HepG2 (cell line): ENCODE results near the gene RTEL1. TPM values are rescaled to one million over a fixed set of nuclear protein-coding genes. Genes with fewer than 3 reads are reported as not detected.

Experiments used
- ATAC-seq: fragments of 200-7000 bp; cut with Tn5 transposase; 3 replicates; pipeline ENCODE4 v1.9.1; 2020; ENCODE audit warnings: mild to moderate bottlenecking, moderate library complexity
- BruUV-seq: library from RNA; stranded (reverse); fragments of 400-500 nt; replicated peaks from 2 replicates; lab custom pipeline; 2021; lab: Mats Ljungman, UMichigan
- CTCF ChIA-PET: fragments of 300-600 bp; formaldehyde crosslinking; extraction: SDS; loops from one replicate; lab custom pipeline; 2021; ENCODE audit warnings: low total read pairs, inconsistent platforms, low intra/inter-chr PET ratio; lab: Yijun Ruan, JAX
- POLR2A ChIA-PET: fragments of 350-600 bp; sonication (Branson Sonifier 250); formaldehyde crosslinking; loops from one replicate; lab custom pipeline; 2020; ENCODE audit warnings: antibody characterized with exemption, inconsistent platforms; lab: Yijun Ruan, JAX
- DNase-seq: peaks from one replicate; pipeline ENCODE4 v3.0.0-alpha.2; 2015; ENCODE audit warnings: low spot score
- FAIRE-seq: peaks from 3 replicates; lab custom pipeline; 2011; peaks lifted over from hg19 to GRCh38; lab: Jason Lieb, UNC
- H2AFZ ChIP-seq: one replicate; pipeline ENCODE4 v1.6.1; 2011; ENCODE audit warnings: low read length, inconsistent platforms
- H3K27ac ChIP-seq: fragments of 300-600 bp; 3 replicates; pipeline ENCODE4 v1.8.0; 2011; ENCODE audit warnings: mixed run types, mild to moderate bottlenecking, mixed read lengths, low read length, inconsistent platforms; ENCODE audit not compliant: insufficient read depth; ENCODE audit errors: extremely low read length
- H3K27me3 ChIP-seq, 2 experiments: fragments of 200-600 bp in 1 of 2; 2 replicates in 1 of 2; 3 replicates in 1 of 2; pipeline versions ENCODE4 v1.6.0 to v1.8.0; 2011; ENCODE audit warnings: low read length in 2 of 2, mild to moderate bottlenecking in 2 of 2, moderate library complexity in 2 of 2, inconsistent platforms in 1 of 2; ENCODE audit not compliant: insufficient read depth in 2 of 2, control insufficient read depth in 1 of 2
- H3K36me3 ChIP-seq, 2 experiments: fragments of 200-600 bp in 1 of 2; replicated peaks in 1 of 2; 2 replicates in 1 of 2; 3 replicates in 1 of 2; pipeline versions ENCODE4 v1.5.1 to v1.8.0; 2011; ENCODE audit warnings: low read length in 2 of 2, inconsistent platforms in 1 of 2; ENCODE audit not compliant: insufficient read depth in 2 of 2, control insufficient read depth in 1 of 2
- H3K4me1 ChIP-seq: 2 replicates; pipeline ENCODE4 v1.5.1; 2012; ENCODE audit warnings: low read length, inconsistent platforms; ENCODE audit not compliant: insufficient read depth
- H3K4me2 ChIP-seq: 2 replicates; pipeline ENCODE4 v1.6.0; 2011; ENCODE audit warnings: low read depth, low read length, inconsistent platforms
- H3K4me3 ChIP-seq, 3 experiments: fragments of 200-600 bp in 1 of 3; sonication (generic), shearing (Covaris generic) in 1 of 3; replicated peaks in 1 of 3; 2 replicates each; pipeline ENCODE4 v1.5.1; 2011 to 2016; ENCODE audit warnings: low read length in 3 of 3, inconsistent platforms in 2 of 3, low read depth in 2 of 3, mild to moderate bottlenecking in 2 of 3, control low read depth in 1 of 3, mixed read lengths in 1 of 3; ENCODE audit not compliant: insufficient read depth in 1 of 3
- H3K79me2 ChIP-seq: one replicate; pipeline ENCODE4 v1.6.1; 2011; ENCODE audit warnings: low read length, inconsistent platforms; ENCODE audit not compliant: insufficient read depth
- H3K9ac ChIP-seq: 2 replicates; pipeline ENCODE4 v1.6.0; 2011; ENCODE audit warnings: mild to moderate bottlenecking, low read depth, low read length, inconsistent platforms; ENCODE audit not compliant: insufficient read depth
- H3K9me3 ChIP-seq: 2 replicates; pipeline ENCODE4 v1.5.1; 2012; ENCODE audit warnings: mild to moderate bottlenecking, low read length
- H4K20me1 ChIP-seq: 2 replicates; pipeline ENCODE4 v1.6.0; 2011; ENCODE audit warnings: inconsistent platforms, mild to moderate bottlenecking, low read length, moderate library complexity; ENCODE audit not compliant: insufficient read depth
- AGO2 ChIP-seq: fragments of 200-400 bp; formaldehyde crosslinking; optimal IDR thresholded peaks from 2 replicates; pipeline ENCODE3; 2017; ENCODE audit warnings: mild to moderate bottlenecking, low read depth, low read length, moderate library complexity
- ATF2 ChIP-seq: sonication (generic); formaldehyde crosslinking; IDR thresholded peaks from 2 replicates; pipeline ENCODE4 v1.4.0; 2020; ENCODE audit warnings: missing genetic modification reagents
- DPF2 ChIP-seq: sonication (generic); formaldehyde crosslinking; IDR thresholded peaks from 2 replicates; pipeline ENCODE4 v1.4.0; 2020; ENCODE audit warnings: mild to moderate bottlenecking, low read depth, missing genetic modification reagents, borderline replicate concordance
- FOXA1 ChIP-seq, 2 experiments: fragments of 450-650 bp in 1 of 2; sonication (generic) in 1 of 2; formaldehyde crosslinking in 1 of 2; IDR thresholded peaks; 2 replicates each; pipeline versions ENCODE4 v1.4.0 to v1.6.1; 2016 to 2020; ENCODE audit warnings: missing genetic modification reagents in 1 of 2
- HMG20A ChIP-seq: IDR thresholded peaks from 2 replicates; pipeline ENCODE4 v1.6.1; 2016; ENCODE audit warnings: borderline replicate concordance
- HMG20B ChIP-seq: conservative IDR thresholded peaks from 2 replicates; pipeline ENCODE4 v1.6.1; 2016; ENCODE audit warnings: missing genetic modification reagents, missing compliant biosample characterization
- KDM3A ChIP-seq: IDR thresholded peaks from 2 replicates; pipeline ENCODE4 v1.6.1; 2018; ENCODE audit warnings: low read depth, missing compliant biosample characterization
- NR2C2 ChIP-seq: sonication (generic); formaldehyde crosslinking; IDR thresholded peaks from 2 replicates; pipeline ENCODE4 v1.4.0; 2020; ENCODE audit warnings: missing genetic modification reagents, mild to moderate bottlenecking, moderate library complexity, borderline replicate concordance
- NRL ChIP-seq: sonication (generic); formaldehyde crosslinking; IDR thresholded peaks from 2 replicates; pipeline ENCODE4 v1.5.0; 2020; ENCODE audit warnings: missing genetic modification reagents, mild to moderate bottlenecking, moderate library complexity, borderline replicate concordance
- PHB2 ChIP-seq: fragments of 450-650 bp; IDR thresholded peaks from 2 replicates; pipeline ENCODE4 v1.6.1; 2018; ENCODE audit not compliant: partially characterized antibody
- PHF20 ChIP-seq: sonication (generic); formaldehyde crosslinking; IDR thresholded peaks from 2 replicates; pipeline ENCODE4 v1.5.0; 2020; ENCODE audit warnings: mild to moderate bottlenecking, missing genetic modification reagents
- PTBP1 ChIP-seq: fragments of 200-400 bp; formaldehyde crosslinking; IDR thresholded peaks from 2 replicates; pipeline ENCODE4 v1.6.1; 2018; ENCODE audit warnings: low read length, low read depth; ENCODE audit not compliant: poor library complexity, severe bottlenecking
- RAD21 ChIP-seq: fragments of 450-650 bp; formaldehyde crosslinking; IDR thresholded peaks from 2 replicates; pipeline ENCODE4 v1.5.0; 2020; ENCODE audit warnings: mild to moderate bottlenecking
- STAG1 ChIP-seq: sonication (generic); formaldehyde crosslinking; IDR thresholded peaks from 2 replicates; pipeline ENCODE4 v1.4.0; 2020; ENCODE audit warnings: missing genetic modification reagents
- TEF ChIP-seq: sonication (generic); formaldehyde crosslinking; IDR thresholded peaks from 2 replicates; pipeline ENCODE4 v1.5.0; 2020; ENCODE audit warnings: missing genetic modification reagents
- ZNF101 ChIP-seq: sonication (generic); formaldehyde crosslinking; IDR thresholded peaks from 2 replicates; pipeline ENCODE4 v1.4.0; 2020; ENCODE audit warnings: mild to moderate bottlenecking, low read depth, missing genetic modification reagents, borderline replicate concordance
- ZNF33B ChIP-seq: sonication (generic); formaldehyde crosslinking; IDR thresholded peaks from 2 replicates; pipeline ENCODE4 v1.5.1; 2020; ENCODE audit warnings: mild to moderate bottlenecking, missing genetic modification reagents
- ZNF562 ChIP-seq: sonication (generic); formaldehyde crosslinking; IDR thresholded peaks from 2 replicates; pipeline ENCODE4 v1.8.0; 2022; ENCODE audit warnings: missing genetic modification reagents, borderline replicate concordance
- ZNF891 ChIP-seq: sonication (generic); formaldehyde crosslinking; IDR thresholded peaks from 2 replicates; pipeline ENCODE4 v1.5.0; 2020; ENCODE audit warnings: mild to moderate bottlenecking, missing genetic modification reagents
- WGBS: methylation state at CpG from one replicate; pipeline ENCODE4 v1.1.6; 2017; ENCODE audit warnings: low lambda C conversion rate; 5-methylcytosine and 5-hydroxymethylcytosine counted together
- in situ Hi-C: cut with HindIII; loops from 2 replicates; pipeline ENCODE4 v1.10.0; 2017; ENCODE audit warnings: low pct_unique_long_range_greater_than_20kb; ENCODE audit not compliant: extremely low pct_ligation_motif_present
- intact Hi-C: fragments of 100-400 bp; cut with micrococcal nuclease; formaldehyde crosslinking; loops from one replicate; pipeline ENCODE4 v1.10.0; 2022; ENCODE audit not compliant: unreplicated experiment
- polyA plus RNA-seq, 8 experiments: library from polyadenylated mRNA; depleted of rRNA in 3 of 8; stranded (reverse) in 7 of 8; unstranded in 1 of 8; fragments of >200 nt; fragmentation: Illumina TruSeq in 4 of 8; extraction: Trizol in 4 of 8; gene quantifications; 2 replicates each; pipeline versions ENCODE4 v1.2.1 to v1.2.3, GENCODE V29; 2011 to 2016; ENCODE audit warnings: low read depth in 4 of 8, missing spikeins in 1 of 8, mixed read lengths in 1 of 8; ENCODE audit not compliant: insufficient read depth in 1 of 8
- total RNA-seq, 5 experiments: library from RNA; depleted of rRNA; stranded (reverse); fragments of >200 nt; fragmentation: Illumina TruSeq; extraction: Trizol; gene quantifications; 2 replicates each; pipeline ENCODE4 v1.2.3, GENCODE V29; 2016; ENCODE audit warnings: low read depth in 1 of 5

RTEL1 gene
- total and polyA plus RNA-seq, 2 of the 13 experiments (the other 11 are each of a cell fraction or from before 2014, with no cell fraction given) = 21.8 to 36.4 TPM

- in situ Hi-C loops (no loop called here), intact Hi-C loops (no loop called here)
- H2AFZ ChIP-seq = no peak overlapping the region
- peaks cover 27% of the 10 kb centered on the region for H3K79me2 ChIP-seq
- H4K20me1 ChIP-seq = no peaks in the 10 kb centered on the region
- DNase-seq = no peak
- 95% methylated on average over 13 of the region's 13 CpGs for WGBS
- H3K4me2 ChIP-seq = no peak overlapping the region
- ATAC-seq = no peak
- no peak overlapping the region for H3K9ac ChIP-seq
- no peak overlapping the region for H3K4me3 ChIP-seq
- no peak for FAIRE-seq
- H3K27ac ChIP-seq = no peak overlapping the region
- no peaks in the 10 kb centered on the region for H3K27me3 ChIP-seq
- H3K36me3 ChIP-seq = peaks cover 21 to 50% of the 10 kb centered on the region in 2 experiments
- TF ChIP-seq PTBP1 = no peak
- TF ChIP-seq KDM3A = no peak
- no peak for TF ChIP-seq HMG20A (CRISPR knock-in tag)
- no peak for TF ChIP-seq TEF
- no TSS peak for BruUV-seq
- POLR2A ChIA-PET = no interaction called here
- CTCF ChIA-PET = no interaction called here
- peaks cover 11% of the 10 kb centered on the region for H3K4me1 ChIP-seq
- H3K9me3 ChIP-seq = peaks cover 7% of the 10 kb centered on the region; the same call in 1 of the 2 replicates
These were observed 38.6 kb upstream of the RTEL1 start for GRCh38 chr20:63619505-63619904.

- H3K9ac ChIP-seq = no peak overlapping the region
- BruUV-seq = no TSS peak
- no peak overlapping the region for H3K27ac ChIP-seq
- peaks cover 34% of the 10 kb centered on the region for H3K79me2 ChIP-seq
- 89% methylated on average over 8 of the region's 8 CpGs for WGBS
- H3K4me3 ChIP-seq = no peak overlapping the region
- CTCF ChIA-PET = no interaction called here
- intact Hi-C loops (no loop called here), in situ Hi-C loops (no loop called here)
- H3K4me2 ChIP-seq = no peak overlapping the region
- no peak overlapping the region for H2AFZ ChIP-seq
- POLR2A ChIA-PET = interaction anchor here (1.1 to 1.5 kb wide), 2 partner anchors 47 to 118 kb away, joined by 3 read pairs; partner anchors contain the start of genes HELZ2 and SLC2A4RG
- no peaks in the 10 kb centered on the region for H3K9me3 ChIP-seq
- FAIRE-seq (peak; percentile 8), DNase-seq (no peak), ATAC-seq (no peak)
- H3K36me3 ChIP-seq = peaks cover 15 to 37% of the 10 kb centered on the region in 2 experiments
- no peaks in the 10 kb centered on the region for H3K27me3 ChIP-seq
- H3K4me1 ChIP-seq = peaks cover 25% of the 10 kb centered on the region
- no peaks in the 10 kb centered on the region for H4K20me1 ChIP-seq
- TF ChIP-seq NRL (CRISPR knock-in tag) (no peak), FOXA1 (IDR thresholded peaks at IDR 0.05) (no peak), FOXA1 (CRISPR knock-in tag; IDR thresholded peaks at IDR 0.05) (no peak), ZNF33B (no peak), AGO2 (no peak), STAG1 (no peak), HMG20B (CRISPR knock-in tag) (no peak), ATF2 (CRISPR knock-in tag) (no peak), PHB2 (no peak), DPF2 (CRISPR knock-in tag) (no peak), ZNF891 (CRISPR knock-in tag) (no peak), ZNF562 (no peak), RAD21 (CRISPR knock-in tag) (no peak), NR2C2 (CRISPR knock-in tag) (no peak), ZNF101 (CRISPR knock-in tag) (no peak), PHF20 (no peak)
These were observed 37.1 kb upstream of the RTEL1 start for GRCh38 chr20:63620991-63621390.
